Measurements from ENCODE around the gene PTPRB.

The PTPRB gene

GRCh38 chr12:70660002-70660604, 22.9 kb upstream of the PTPRB start:
- Histone ChIP-seq H3K9me3 (ENCODE audit: control insufficient read depth, low read length) (no peaks in the 10 kb centered on the region), H3K36me3 (ENCODE audit: control insufficient read depth, insufficient read depth, low read length) (no peaks in the 10 kb centered on the region), H3K4me3 (ENCODE audit: low read length) (no peak overlapping the region), H3K4me1 (ENCODE audit: control insufficient read depth, insufficient read depth, low read length) (no peaks in the 10 kb centered on the region), H3K27me3 (ENCODE audit: control insufficient read depth, insufficient read depth, low read length) (no peaks in the 10 kb centered on the region), H3K9ac (ENCODE audit: low read length) (no peak overlapping the region)

DNA sequence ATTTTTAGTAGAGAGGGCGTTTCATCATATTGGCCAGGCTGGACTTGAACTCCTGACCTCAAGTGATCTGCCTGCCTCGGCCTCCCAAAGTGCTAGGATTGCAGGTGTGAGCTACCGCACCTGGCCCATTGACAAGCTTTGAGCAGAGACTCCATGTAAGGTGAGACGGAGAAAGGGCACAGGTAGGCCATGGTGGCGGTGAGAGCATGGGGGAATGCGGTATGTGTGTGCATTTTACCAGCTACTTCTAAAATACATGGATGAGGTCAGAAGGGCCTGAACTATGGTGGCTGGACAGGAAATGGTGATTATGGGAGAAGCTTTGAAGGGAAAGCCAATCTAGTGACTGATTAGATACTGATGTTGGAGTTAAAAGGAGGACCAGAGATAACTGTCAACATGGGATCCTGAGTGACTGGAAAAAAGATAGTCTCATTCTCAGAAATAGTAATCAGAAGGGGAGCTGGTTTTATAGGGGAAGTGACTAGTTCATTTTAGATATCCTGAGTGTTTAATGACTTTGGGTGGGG, 21.9 kb upstream of the PTPRB start:
- Histone ChIP-seq H3K36me3 (ENCODE audit: control insufficient read depth, insufficient read depth, low read length) (no peaks in the 10 kb centered on the region), H3K27me3 (ENCODE audit: control insufficient read depth, insufficient read depth, low read length) (no peaks in the 10 kb centered on the region), H3K9ac (ENCODE audit: low read length) (no peak overlapping the region), H3K9me3 (ENCODE audit: control insufficient read depth, low read length) (no peaks in the 10 kb centered on the region), H3K4me1 (ENCODE audit: control insufficient read depth, insufficient read depth, low read length) (no peaks in the 10 kb centered on the region), H3K4me3 (ENCODE audit: low read length) (no peak overlapping the region)

GRCh38 chr12:70657616-70658286, 20.5 kb upstream of the PTPRB start:
- no peaks in the 10 kb centered on the region for H3K27me3 ChIP-seq (ENCODE audit: control insufficient read depth, insufficient read depth, low read length)
- H3K4me1 ChIP-seq (ENCODE audit: control insufficient read depth, insufficient read depth, low read length): no peaks in the 10 kb centered on the region
- no peak overlapping the region for H3K9ac ChIP-seq (ENCODE audit: low read length)
- no peak overlapping the region for H3K4me3 ChIP-seq (ENCODE audit: low read length)
- H3K36me3 ChIP-seq (ENCODE audit: control insufficient read depth, insufficient read depth, low read length): no peaks in the 10 kb centered on the region
- no peaks in the 10 kb centered on the region for H3K9me3 ChIP-seq (ENCODE audit: control insufficient read depth, low read length)

GRCh38 chr12:70652451-70652850, 15.2 kb upstream of the PTPRB start:
- no peaks in the 10 kb centered on the region for H3K9me3 ChIP-seq (ENCODE audit: control insufficient read depth, low read length)
- H3K9ac ChIP-seq (ENCODE audit: low read length): no peak overlapping the region
- H3K4me3 ChIP-seq (ENCODE audit: low read length): no peak overlapping the region

GRCh38 chr12:70648831-70649230, 11.6 kb upstream of the PTPRB start:
- Histone ChIP-seq H3K36me3 (ENCODE audit: control insufficient read depth, insufficient read depth, low read length) (no peaks in the 10 kb centered on the region), H3K9ac (ENCODE audit: low read length) (no peak overlapping the region), H3K27me3 (ENCODE audit: control insufficient read depth, insufficient read depth, low read length) (no peaks in the 10 kb centered on the region), H3K9me3 (ENCODE audit: control insufficient read depth, low read length) (no peaks in the 10 kb centered on the region), H3K4me1 (ENCODE audit: control insufficient read depth, insufficient read depth, low read length) (peaks cover 10% of the 10 kb centered on the region), H3K4me3 (ENCODE audit: low read length) (no peak overlapping the region)

More at GRCh38 chr12:70652451-70652850, 15.2 kb upstream of the PTPRB start:
- no peaks in the 10 kb centered on the region for H3K4me1 ChIP-seq (ENCODE audit: control insufficient read depth, insufficient read depth, low read length)
- H3K36me3 ChIP-seq (ENCODE audit: control insufficient read depth, insufficient read depth, low read length): no peaks in the 10 kb centered on the region
- H3K27me3 ChIP-seq (ENCODE audit: control insufficient read depth, insufficient read depth, low read length): no peaks in the 10 kb centered on the region

- no peaks in the 10 kb centered on the region for H3K27me3 ChIP-seq (ENCODE audit: control insufficient read depth, insufficient read depth, low read length)
- no peaks in the 10 kb centered on the region for H3K9me3 ChIP-seq (ENCODE audit: control insufficient read depth, low read length)
- H3K4me1 ChIP-seq (ENCODE audit: control insufficient read depth, insufficient read depth, low read length): peaks cover 10% of the 10 kb centered on the region
- H3K4me3 ChIP-seq (ENCODE audit: low read length): no peak overlapping the region
- no peak overlapping the region for H3K9ac ChIP-seq (ENCODE audit: low read length)
- no peaks in the 10 kb centered on the region for H3K36me3 ChIP-seq (ENCODE audit: control insufficient read depth, insufficient read depth, low read length)
These were observed 11.0 kb upstream of the PTPRB start for GRCh38 chr12:70648191-70648590.

DNA sequence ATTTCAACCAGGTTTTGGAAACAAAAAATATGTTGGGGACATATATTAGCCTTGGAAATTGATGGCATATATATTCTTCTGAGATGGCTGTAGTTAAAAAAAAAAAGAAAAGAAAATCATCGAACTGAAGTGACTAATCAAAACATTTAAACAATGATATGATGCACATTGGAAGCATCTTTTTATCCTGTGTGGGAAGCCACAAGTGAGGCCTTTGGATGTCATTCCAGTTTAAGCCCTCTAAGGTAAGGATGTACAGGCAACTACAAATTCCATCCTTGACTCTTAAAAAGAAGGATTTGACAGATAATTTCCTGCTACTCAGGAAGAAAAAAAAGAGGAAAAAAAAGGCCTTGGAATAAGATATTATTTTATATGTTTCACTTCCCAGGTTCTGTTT, 9.6 kb upstream of the PTPRB start:
- Histone ChIP-seq H3K4me1 (ENCODE audit: control insufficient read depth, insufficient read depth, low read length) (peaks cover 10% of the 10 kb centered on the region), H3K4me3 (ENCODE audit: low read length) (no peak overlapping the region), H3K9me3 (ENCODE audit: control insufficient read depth, low read length) (no peaks in the 10 kb centered on the region), H3K36me3 (ENCODE audit: control insufficient read depth, insufficient read depth, low read length) (no peaks in the 10 kb centered on the region), H3K27me3 (ENCODE audit: control insufficient read depth, insufficient read depth, low read length) (no peaks in the 10 kb centered on the region), H3K9ac (ENCODE audit: low read length) (no peak overlapping the region)

DNA sequence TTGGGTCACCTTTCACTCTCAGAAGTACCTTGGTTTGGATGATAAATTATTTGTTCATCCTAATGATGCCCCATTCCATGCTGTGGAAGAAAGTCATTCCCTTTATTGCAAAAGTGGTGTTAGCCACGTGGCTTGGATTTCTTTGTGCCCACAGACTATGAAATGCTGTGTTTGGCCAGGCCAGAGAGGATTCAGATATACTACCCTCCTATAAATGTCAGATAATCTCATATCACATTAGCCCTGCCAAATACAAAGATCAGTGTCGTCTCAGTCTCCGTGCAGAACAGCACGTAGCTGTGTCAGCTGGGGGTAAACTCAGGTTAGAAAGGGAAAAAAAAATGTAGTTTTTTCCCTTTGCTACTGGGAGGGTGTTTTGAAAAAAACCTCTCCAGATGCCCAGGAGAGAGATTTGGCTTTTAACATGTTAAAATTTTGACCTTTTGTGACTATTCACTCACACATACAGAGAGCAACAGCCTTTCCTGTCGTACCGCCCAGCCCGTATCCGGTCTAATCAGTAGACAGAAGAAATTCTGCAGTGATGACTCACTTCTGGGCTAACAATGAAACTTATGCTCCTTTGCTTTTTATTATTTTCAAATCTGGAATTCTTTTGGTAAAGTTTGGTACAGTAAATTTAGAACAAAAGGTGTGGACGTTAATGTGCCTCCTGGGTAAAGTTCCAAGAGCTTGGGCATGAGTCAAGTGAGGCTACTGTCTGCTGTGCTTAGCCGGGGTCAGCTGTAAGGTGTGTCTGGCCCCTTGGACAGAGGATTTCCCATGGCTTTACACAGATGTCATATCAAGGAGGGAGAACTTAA, 8.5 kb upstream of the PTPRB start:
- Histone ChIP-seq H3K9ac (ENCODE audit: low read length) (no peak overlapping the region), H3K27me3 (ENCODE audit: control insufficient read depth, insufficient read depth, low read length) (no peaks in the 10 kb centered on the region), H3K4me3 (ENCODE audit: low read length) (no peak overlapping the region), H3K36me3 (ENCODE audit: control insufficient read depth, insufficient read depth, low read length) (no peaks in the 10 kb centered on the region), H3K4me1 (ENCODE audit: control insufficient read depth, insufficient read depth, low read length) (peaks cover 10% of the 10 kb centered on the region), H3K9me3 (ENCODE audit: control insufficient read depth, low read length) (no peaks in the 10 kb centered on the region)

GRCh38 chr12:70644861-70645260, 7.6 kb upstream of the PTPRB start:
- Histone ChIP-seq H3K27me3 (ENCODE audit: control insufficient read depth, insufficient read depth, low read length) (no peaks in the 10 kb centered on the region), H3K9me3 (ENCODE audit: control insufficient read depth, low read length) (no peaks in the 10 kb centered on the region), H3K4me1 (ENCODE audit: control insufficient read depth, insufficient read depth, low read length) (peaks cover 10% of the 10 kb centered on the region), H3K4me3 (ENCODE audit: low read length) (no peak overlapping the region), H3K9ac (ENCODE audit: low read length) (no peak overlapping the region), H3K36me3 (ENCODE audit: control insufficient read depth, insufficient read depth, low read length) (no peaks in the 10 kb centered on the region)

GRCh38 chr12:70643939-70644338, 6.7 kb upstream of the PTPRB start:
- H3K4me3 ChIP-seq (ENCODE audit: low read length): no peak overlapping the region
- H3K27me3 ChIP-seq (ENCODE audit: control insufficient read depth, insufficient read depth, low read length): no peaks in the 10 kb centered on the region
- no peak overlapping the region for H3K9ac ChIP-seq (ENCODE audit: low read length)
- H3K9me3 ChIP-seq (ENCODE audit: control insufficient read depth, low read length): no peaks in the 10 kb centered on the region
- no peaks in the 10 kb centered on the region for H3K36me3 ChIP-seq (ENCODE audit: control insufficient read depth, insufficient read depth, low read length)
- H3K4me1 ChIP-seq (ENCODE audit: control insufficient read depth, insufficient read depth, low read length): peaks cover 10% of the 10 kb centered on the region

GRCh38 chr12:70641691-70642090, 4.5 kb upstream of the PTPRB start:
- Histone ChIP-seq H3K4me3 (ENCODE audit: low read length) (no peak overlapping the region), H3K9me3 (ENCODE audit: control insufficient read depth, low read length) (no peaks in the 10 kb centered on the region), H3K4me1 (ENCODE audit: control insufficient read depth, insufficient read depth, low read length) (peaks cover 10% of the 10 kb centered on the region), H3K36me3 (ENCODE audit: control insufficient read depth, insufficient read depth, low read length) (no peaks in the 10 kb centered on the region), H3K27me3 (ENCODE audit: control insufficient read depth, insufficient read depth, low read length) (no peaks in the 10 kb centered on the region), H3K9ac (ENCODE audit: low read length) (no peak overlapping the region)

DNA sequence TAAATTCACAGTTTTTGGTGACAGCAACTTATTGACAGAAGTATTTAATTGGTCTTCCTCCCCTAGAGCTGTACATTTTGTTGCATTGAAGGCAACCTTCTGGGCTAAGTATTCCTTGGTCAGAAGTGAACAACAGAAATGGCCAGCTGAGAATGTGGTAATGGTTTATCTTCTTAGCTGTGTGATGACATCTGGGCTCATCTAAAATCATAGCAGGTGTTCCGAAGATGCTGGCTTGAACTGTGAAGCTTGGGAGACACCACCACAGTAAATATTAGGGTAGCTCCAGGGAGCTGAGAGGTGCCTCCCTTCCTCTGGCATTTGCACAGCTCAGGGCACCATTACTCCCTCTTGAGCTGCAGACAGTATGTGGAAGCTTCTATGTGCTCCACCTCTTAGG, 3.7 kb upstream of the PTPRB start:
- Histone ChIP-seq H3K4me3 (ENCODE audit: low read length) (no peak overlapping the region), H3K36me3 (ENCODE audit: control insufficient read depth, insufficient read depth, low read length) (no peaks in the 10 kb centered on the region), H3K27me3 (ENCODE audit: control insufficient read depth, insufficient read depth, low read length) (no peaks in the 10 kb centered on the region), H3K9ac (ENCODE audit: low read length) (no peak overlapping the region), H3K4me1 (ENCODE audit: control insufficient read depth, insufficient read depth, low read length) (peaks cover 6% of the 10 kb centered on the region), H3K9me3 (ENCODE audit: control insufficient read depth, low read length) (no peaks in the 10 kb centered on the region)
